Ishikawa (cell line): Measurements from ENCODE around the gene AKIP1.

Experiments
- CEBPB ChIP-seq: IDR thresholded peaks from 2 replicates; pipeline ENCODE4 v1.6.1; 2012
- CREB1 ChIP-seq: IDR thresholded peaks from 2 replicates; pipeline ENCODE4 v1.6.1; 2012; ENCODE audit warnings: low read depth
- EGR1 ChIP-seq: IDR thresholded peaks from 2 replicates; pipeline ENCODE4 v1.6.1; 2012
- EP300 ChIP-seq: IDR thresholded peaks from 2 replicates; pipeline ENCODE4 v1.6.1; 2012; ENCODE audit warnings: borderline replicate concordance
- FOXM1 ChIP-seq: IDR thresholded peaks from 2 replicates; pipeline ENCODE4 v1.6.1; 2012; ENCODE audit warnings: low read depth, borderline replicate concordance
- NFIC ChIP-seq: IDR thresholded peaks from 2 replicates; pipeline ENCODE4 v1.6.1; 2012
- RAD21 ChIP-seq: IDR thresholded peaks from 2 replicates; pipeline ENCODE4 v1.6.1; 2012; ENCODE audit warnings: low read depth
- TAF1 ChIP-seq: IDR thresholded peaks from 2 replicates; pipeline ENCODE4 v1.6.1; 2012; ENCODE audit warnings: low read depth, mild to moderate bottlenecking
- TCF12 ChIP-seq: IDR thresholded peaks from 2 replicates; pipeline ENCODE4 v1.6.1; 2012; ENCODE audit warnings: low read depth
- TEAD4 ChIP-seq: IDR thresholded peaks from 2 replicates; pipeline ENCODE4 v1.6.1; 2012
- YY1 ChIP-seq: IDR thresholded peaks from 2 replicates; pipeline ENCODE4 v1.6.1; 2012; ENCODE audit warnings: low read depth
- ZBTB7A ChIP-seq: IDR thresholded peaks from 2 replicates; pipeline ENCODE4 v1.6.1; 2012; ENCODE audit warnings: low read depth
- TF ChIP-seq, protein P1 (sequence below): IDR thresholded peaks from 2 replicates; pipeline ENCODE4 v1.6.1; 2012; ENCODE audit warnings: low read depth, mild to moderate bottlenecking
- TF ChIP-seq, protein P2 (sequence below): IDR thresholded peaks from 2 replicates; pipeline ENCODE4 v1.6.1; 2012
- TF ChIP-seq, protein P3 (sequence below): IDR thresholded peaks from 2 replicates; pipeline ENCODE4 v1.6.1; 2012

Gene AKIP1

DNA sequence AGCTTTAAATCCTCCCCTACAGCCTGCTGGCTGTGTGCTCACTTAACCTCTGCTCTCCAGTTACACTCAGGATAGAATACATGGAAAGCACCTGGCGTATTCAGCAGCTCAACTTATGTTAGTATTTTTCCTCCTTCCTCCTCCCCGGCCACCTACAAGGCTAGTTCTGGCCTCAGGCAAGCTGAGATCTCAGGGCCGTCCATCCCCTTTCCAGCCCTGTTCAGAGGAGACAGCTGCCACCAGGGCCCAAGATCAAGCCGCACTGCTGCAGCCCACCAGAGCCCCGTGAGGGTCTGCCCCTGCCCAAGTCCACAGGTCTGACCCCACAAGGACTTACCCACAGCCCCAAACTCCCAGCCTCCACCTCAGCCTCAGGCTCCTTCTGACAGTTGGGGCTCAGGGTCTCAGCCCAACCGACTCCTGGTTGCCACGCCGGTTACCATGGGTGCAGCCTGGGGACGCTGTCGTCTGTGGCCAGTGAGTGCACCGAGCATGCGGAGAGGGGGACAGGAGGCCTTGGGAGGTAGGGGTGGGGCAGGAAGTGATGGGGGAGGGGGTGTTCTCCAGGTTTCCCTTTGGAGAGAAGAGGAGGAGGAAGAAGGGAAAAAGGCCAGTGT, 21.7 kb downstream of the AKIP1 start, which contains the start of gene C11orf16:
Gene C11orf16 (minus strand): TSS at position 384 of the 617 bp plus-strand sequence. CDS start 639 bp downstream, outside the sequence.
- TF ChIP-seq, protein P1, sequence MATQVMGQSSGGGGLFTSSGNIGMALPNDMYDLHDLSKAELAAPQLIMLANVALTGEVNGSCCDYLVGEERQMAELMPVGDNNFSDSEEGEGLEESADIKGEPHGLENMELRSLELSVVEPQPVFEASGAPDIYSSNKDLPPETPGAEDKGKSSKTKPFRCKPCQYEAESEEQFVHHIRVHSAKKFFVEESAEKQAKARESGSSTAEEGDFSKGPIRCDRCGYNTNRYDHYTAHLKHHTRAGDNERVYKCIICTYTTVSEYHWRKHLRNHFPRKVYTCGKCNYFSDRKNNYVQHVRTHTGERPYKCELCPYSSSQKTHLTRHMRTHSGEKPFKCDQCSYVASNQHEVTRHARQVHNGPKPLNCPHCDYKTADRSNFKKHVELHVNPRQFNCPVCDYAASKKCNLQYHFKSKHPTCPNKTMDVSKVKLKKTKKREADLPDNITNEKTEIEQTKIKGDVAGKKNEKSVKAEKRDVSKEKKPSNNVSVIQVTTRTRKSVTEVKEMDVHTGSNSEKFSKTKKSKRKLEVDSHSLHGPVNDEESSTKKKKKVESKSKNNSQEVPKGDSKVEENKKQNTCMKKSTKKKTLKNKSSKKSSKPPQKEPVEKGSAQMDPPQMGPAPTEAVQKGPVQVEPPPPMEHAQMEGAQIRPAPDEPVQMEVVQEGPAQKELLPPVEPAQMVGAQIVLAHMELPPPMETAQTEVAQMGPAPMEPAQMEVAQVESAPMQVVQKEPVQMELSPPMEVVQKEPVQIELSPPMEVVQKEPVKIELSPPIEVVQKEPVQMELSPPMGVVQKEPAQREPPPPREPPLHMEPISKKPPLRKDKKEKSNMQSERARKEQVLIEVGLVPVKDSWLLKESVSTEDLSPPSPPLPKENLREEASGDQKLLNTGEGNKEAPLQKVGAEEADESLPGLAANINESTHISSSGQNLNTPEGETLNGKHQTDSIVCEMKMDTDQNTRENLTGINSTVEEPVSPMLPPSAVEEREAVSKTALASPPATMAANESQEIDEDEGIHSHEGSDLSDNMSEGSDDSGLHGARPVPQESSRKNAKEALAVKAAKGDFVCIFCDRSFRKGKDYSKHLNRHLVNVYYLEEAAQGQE: no peak
- TF ChIP-seq TCF12 (no peak), CREB1 (no peak), NFIC (no peak), EP300 (no peak)

DNA sequence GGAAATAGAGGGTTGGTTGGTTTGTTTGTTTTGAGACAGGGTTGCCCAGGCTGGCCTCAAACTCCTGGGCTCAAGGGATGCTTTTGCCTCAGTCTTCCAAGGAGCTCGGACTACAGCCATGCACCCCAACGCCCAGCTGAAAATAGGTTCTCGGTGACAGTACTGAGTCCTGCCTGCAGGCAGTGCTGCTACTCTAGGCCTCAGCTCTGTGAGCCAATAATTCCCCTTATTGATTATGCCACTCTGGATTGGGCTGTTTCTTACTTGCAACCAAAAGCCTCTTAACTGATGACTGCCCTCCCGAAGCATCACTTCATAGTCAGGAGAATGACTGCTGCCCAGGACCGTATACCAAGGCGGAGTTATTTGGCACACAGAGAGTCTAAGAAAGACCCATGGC, 22.9 kb downstream of the AKIP1 start:
- TF ChIP-seq FOXM1 (no peak), RAD21 (0 out of 2 replicates have a peak, but pooled peaks have one; percentile 2)

DNA sequence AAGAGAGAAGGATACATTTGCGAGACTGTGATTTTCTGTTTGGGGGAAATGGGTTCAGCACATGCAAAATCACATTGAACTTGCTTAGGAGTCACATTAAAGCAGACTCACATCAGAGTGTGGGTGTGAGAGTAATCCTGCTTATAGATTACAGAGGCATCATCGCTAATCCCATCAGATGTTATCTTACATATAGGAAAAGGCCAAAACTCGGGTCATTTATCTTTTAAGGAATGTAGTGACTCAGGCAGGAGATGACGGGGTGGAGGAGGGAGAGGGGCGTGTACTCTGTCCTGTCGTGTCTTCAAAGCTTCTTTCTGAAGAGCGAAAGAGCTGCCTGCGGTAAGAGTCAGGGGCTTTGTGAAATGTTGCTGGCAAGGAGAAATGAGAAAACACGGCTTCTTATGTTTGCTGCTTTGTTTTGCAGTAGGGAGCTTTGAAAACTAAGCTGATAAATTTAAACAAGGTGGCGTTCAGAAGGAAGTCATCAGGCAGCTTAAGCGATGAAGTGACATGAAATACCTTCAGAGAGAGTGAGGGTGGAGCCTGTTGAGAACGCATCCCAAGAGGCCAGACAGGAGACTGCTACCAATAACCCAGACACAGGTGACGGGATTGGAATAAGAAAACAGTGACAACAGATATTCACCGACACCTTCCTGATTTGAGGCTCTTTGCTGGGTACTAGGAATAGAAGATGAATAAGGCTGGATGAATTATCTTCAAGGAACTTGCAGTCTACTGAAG, 23.9 kb downstream of the AKIP1 start:
- no peak for TF ChIP-seq ZBTB7A

DNA sequence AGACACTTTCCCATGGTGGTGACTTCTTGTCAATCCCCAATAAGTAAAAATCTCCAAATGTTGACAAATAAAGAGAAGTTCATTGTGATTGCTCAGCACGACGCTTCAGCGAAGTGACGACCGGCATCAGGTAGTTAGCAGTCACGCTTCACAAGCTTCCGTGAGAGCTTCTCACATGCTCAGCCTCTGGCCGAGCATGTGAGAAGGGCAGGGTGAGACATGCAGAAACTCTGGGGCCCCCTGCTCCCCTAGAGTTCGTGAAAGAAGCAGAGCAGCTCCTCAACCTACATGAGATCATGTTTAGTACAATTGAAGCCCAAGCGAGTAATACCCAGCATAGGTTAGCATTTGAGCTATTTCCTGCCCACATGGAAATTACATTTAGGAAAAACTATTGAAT, 26.2 kb downstream of the AKIP1 start:
- TF ChIP-seq TAF1 (no peak), FOXM1 (no peak), NFIC (no peak), ZBTB7A (no peak), CEBPB (no peak), TEAD4 (no peak), EP300 (no peak), YY1 (no peak), CREB1 (no peak), RAD21 (no peak), TCF12 (no peak), EGR1 (no peak)
- TF ChIP-seq, protein P1: no peak
- TF ChIP-seq, protein P2, sequence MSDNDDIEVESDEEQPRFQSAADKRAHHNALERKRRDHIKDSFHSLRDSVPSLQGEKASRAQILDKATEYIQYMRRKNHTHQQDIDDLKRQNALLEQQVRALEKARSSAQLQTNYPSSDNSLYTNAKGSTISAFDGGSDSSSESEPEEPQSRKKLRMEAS: no peak
- TF ChIP-seq, protein P3, sequence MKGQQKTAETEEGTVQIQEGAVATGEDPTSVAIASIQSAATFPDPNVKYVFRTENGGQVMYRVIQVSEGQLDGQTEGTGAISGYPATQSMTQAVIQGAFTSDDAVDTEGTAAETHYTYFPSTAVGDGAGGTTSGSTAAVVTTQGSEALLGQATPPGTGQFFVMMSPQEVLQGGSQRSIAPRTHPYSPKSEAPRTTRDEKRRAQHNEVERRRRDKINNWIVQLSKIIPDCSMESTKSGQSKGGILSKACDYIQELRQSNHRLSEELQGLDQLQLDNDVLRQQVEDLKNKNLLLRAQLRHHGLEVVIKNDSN: no peak

DNA sequence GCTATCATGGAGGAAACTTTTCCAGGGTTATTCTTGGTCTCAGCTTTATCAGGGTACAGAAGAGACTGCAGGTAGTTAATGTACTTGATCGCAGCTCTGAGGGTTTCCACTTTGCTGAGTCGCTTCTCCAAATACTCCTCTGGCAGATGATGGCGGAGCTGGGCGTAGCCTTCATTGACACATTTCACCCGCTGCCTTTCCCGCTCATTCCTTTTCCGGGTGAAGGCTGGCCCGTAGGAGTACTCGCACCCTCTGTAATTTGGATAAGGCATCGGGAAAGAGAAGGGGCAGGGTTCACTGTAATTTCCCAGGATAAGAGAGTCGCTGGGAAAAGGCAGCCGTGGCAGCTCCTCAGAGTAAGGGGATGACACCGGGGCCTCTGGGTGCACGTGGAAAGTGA, 26.7 kb downstream of the AKIP1 start:
- TF ChIP-seq, protein P3: no peak
- TF ChIP-seq EP300: no peak
- no peak for TF ChIP-seq EGR1
- TF ChIP-seq YY1: no peak
- no peak for TF ChIP-seq CEBPB
- TF ChIP-seq TCF12: no peak
- no peak for TF ChIP-seq FOXM1
- no peak for TF ChIP-seq RAD21
- TF ChIP-seq, protein P2: no peak

DNA sequence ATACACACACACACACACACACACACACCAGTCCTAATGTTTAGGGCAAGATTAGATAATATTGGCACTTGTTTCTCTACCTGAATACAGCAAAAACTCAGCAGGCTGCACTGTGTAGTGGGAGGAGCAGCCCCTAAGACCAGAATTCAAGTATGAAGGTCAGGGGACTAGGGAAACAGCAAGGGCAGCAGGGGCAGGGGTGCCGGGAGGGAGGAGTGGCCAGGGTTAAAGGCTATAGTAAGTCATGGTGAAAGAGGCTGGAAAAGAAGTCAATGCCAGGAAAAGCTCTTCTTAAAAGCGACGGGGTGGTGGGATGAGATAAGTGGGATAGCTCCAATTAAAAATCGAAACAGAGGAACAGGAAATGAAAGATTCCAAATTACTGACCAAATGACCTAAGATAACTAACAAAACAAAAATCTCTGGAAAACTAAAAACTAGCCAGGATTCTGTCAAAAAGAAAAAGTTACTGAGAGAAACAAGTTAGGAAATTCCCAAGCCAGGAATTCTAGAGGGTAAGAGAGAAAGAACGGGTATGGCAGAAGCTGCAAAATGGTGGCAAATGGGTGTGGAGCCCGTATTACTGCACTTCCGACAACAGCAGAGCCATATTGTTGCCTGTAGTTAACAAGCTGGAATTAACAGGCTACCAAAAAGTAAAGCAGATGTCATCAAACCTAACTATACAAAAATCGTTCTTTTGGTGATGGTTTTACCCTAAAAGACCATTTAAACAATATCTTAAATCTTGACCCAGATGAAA, 30.5 kb downstream of the AKIP1 start:
- no peak for TF ChIP-seq EP300
